ENCODE measurements around the gene VEPH1. TPM values are rescaled to one million over a fixed set of nuclear protein-coding genes. Genes with fewer than 3 reads are reported as not detected.

VEPH1 gene
- total RNA-seq, 1 donor from 2014 or later, result not detected

DNA sequence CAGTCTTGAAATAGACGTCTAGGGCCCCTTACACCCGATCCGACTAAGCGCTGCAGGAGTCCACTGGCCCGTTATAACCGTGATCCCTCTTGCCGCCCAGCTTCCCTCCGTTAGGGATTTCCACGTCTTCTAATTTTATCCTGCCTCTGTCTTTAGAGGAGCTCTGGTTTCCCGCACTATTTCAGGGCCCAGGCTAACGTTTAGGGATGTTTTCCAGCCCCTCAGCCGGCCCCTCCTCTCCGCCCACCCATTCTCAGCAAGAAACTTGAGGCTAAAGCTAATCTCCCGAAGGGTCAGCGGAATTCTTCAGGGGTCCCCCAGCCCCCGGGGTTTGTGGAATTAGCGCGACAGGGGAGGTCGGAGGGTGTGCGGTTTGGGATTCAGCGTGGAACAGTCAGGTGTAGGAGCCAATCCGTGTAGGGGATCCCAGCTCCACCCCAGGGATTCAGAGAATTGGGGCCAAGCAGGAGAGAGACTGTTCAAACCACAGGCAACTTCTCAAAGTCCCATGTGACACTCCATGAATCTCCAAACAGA is 65.0 kb downstream of the VEPH1 start:
- intact Hi-C loops (cut with micrococcal nuclease), result no loop called here

- intact Hi-C loops (cut with micrococcal nuclease), result no loop called here
Measured at GRCh38 chr3:157436583-157437291, 66.5 kb downstream of the VEPH1 start, which contains the start of gene PTX3. Gene PTX3, plus strand, starts transcription at chr3:157436850. Its CDS starts 84 bp downstream, at chr3:157436934.

GRCh38 chr3:157429708-157430107 is 73.5 kb downstream of the VEPH1 start:
- intact Hi-C loops (cut with micrococcal nuclease), result no loop called here

- intact Hi-C loops (cut with micrococcal nuclease), result no loop called here
Measured at GRCh38 chr3:157428853-157429252, 74.4 kb downstream of the VEPH1 start.

DNA sequence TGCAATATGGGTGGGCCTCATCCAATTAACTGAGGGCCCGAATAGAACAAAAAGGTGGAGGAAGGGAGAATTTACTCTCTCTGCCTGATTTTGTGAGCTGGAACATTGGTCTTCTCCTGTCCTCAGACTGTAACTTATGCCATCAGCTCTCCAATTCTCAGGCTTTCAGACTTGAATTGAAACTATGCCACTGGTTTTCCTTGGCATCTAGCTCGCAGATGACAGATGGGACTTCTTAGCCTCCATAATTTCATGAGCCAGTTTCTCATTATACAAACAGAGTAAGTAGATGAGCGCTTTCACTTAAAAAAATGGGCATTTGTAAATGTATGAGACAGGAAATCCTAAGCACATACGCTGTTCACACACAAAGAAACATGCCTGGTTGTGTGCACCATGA is 75.3 kb downstream of the VEPH1 start:
- intact Hi-C loops (cut with micrococcal nuclease), result no loop called here

DNA sequence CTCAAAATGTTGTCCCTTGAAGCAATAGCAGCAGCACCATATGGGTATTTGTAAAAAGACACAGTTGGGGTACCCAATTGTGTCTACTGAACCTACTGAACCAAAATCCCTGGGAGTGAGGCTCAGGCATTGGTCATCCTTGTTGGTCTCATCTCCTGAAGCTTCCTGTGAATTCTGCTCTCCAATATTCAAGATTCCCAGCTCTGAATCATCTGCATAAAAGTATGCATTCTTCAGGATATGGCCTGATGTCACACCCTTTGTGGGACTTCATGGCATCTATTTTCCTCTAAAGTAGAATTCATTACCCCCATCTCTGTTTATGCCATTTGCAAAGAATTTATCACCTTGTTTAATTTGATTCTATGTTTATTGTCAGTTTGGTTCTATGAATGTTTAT is 79.9 kb downstream of the VEPH1 start:
- intact Hi-C loops (cut with micrococcal nuclease), result no loop called here

DNA sequence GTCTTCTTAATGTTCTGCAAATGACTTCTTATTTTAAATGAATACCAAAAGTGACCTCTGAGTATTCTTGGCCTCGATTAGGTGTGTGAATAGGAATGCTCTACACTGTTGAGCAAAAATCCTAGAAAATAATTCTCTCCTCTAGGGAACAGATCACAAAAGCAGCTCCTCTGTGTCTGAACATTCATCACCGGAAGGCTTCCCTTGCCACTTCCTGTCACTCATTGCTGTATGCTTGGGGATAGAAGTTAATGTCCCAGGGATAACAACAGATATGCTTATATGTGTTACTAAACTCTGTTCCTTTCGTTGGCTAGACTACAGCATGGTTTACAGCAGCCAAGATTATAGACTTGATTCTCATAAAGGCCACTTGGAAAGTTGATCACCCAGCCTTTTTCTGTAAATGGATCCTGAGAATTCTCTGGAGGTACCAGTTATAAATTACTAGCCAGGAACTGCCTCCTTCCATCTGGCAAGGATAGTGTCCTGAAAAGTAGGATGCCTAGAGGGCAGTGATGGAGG is 82.5 kb downstream of the VEPH1 start:
- intact Hi-C loops (cut with micrococcal nuclease), result no loop called here

DNA sequence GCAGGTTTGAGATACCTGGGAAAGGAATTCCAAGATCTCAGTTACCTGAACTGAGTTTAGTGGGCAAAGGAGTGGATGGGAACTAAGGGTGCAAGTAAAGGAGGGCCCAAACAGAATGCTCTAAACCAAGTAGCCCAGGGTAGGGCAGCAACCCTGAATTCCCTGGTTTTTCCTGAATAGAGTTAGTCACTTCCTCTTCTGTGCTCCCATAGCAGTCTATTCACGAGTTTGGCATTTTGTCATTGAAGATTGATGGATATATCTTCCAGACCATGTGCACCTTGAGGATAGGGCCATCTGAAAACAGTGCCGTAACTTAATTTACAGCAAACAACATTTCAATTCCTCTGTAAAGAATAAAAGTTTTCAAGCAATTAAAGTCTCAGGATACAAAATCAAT is 85.1 kb downstream of the VEPH1 start:
- intact Hi-C loops (cut with micrococcal nuclease), result no loop called here

DNA sequence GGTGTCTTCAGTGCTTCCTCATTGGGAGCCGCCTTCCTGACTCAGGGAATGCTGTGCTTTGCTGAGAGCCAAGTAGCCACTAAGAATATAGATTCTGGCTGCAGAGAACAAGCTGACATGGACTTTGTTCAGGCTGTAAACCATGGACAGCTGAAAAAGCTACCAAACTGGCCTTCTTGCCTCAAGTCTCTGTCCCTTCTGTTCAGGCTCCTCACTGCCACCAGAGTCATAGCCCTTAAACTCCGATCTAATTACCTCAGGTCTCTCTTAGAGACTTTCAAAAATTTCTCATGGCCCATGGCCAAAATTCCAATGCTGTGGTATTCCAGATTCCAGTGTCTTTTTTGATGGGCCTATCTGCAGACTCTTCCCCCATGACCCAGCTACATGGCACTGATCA is 86.0 kb downstream of the VEPH1 start:
- intact Hi-C loops (cut with micrococcal nuclease), result no loop called here

- intact Hi-C loops (cut with micrococcal nuclease), result no loop called here
Measured at GRCh38 chr3:157416347-157417087, 86.7 kb downstream of the VEPH1 start.

- intact Hi-C loops (cut with micrococcal nuclease), result no loop called here
Measured at GRCh38 chr3:157414861-157415260, 88.4 kb downstream of the VEPH1 start.

DNA sequence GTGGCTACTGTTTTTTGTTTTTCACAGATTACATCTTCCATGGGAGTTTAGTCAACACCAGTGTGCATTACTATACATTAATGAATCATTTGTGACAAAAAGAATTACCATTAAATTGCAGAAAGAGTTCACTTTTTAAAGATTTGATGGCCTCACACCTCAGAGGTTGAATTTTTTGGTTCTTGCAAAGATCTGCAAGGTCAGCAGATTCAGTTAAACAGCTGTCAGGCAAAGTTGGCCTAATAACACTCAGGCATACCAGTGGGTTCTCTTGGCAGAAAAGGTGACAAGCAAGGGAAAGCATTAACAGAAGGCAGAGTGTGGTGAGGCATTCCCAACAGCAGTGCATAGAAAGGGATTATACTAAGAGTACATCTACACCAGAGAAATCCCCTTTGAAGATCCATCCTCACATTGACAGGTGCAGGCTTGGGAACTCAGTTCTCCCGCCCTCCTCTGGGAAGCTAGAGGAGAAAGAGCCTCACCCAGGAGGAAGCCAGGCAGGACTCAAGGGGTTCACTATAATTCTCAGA is 90.8 kb downstream of the VEPH1 start:
- intact Hi-C loops (cut with micrococcal nuclease), result no loop called here

GRCh38 chr3:157410945-157411344 is 92.3 kb downstream of the VEPH1 start:
- intact Hi-C loops (cut with micrococcal nuclease), result no loop called here

DNA sequence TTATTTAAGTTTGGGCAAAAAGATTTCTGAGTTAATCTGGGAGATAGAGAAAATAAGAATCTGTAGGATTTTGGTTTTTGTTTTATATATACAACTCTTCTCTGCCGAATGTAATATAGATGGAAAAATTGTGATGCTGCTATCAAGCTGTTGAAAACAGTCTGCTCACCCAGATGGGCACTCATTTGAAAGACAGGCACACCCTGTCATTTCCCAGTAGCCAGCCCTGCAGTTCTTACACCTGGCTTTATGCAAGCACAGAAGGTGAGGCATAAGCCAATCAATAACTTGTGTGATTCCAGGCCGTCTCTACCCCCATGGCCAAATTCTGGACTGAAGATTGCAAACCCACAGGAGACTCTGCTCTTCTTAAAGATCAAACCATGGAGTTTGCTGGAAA is 93.7 kb downstream of the VEPH1 start:
- intact Hi-C loops (cut with micrococcal nuclease), result no loop called here

DNA sequence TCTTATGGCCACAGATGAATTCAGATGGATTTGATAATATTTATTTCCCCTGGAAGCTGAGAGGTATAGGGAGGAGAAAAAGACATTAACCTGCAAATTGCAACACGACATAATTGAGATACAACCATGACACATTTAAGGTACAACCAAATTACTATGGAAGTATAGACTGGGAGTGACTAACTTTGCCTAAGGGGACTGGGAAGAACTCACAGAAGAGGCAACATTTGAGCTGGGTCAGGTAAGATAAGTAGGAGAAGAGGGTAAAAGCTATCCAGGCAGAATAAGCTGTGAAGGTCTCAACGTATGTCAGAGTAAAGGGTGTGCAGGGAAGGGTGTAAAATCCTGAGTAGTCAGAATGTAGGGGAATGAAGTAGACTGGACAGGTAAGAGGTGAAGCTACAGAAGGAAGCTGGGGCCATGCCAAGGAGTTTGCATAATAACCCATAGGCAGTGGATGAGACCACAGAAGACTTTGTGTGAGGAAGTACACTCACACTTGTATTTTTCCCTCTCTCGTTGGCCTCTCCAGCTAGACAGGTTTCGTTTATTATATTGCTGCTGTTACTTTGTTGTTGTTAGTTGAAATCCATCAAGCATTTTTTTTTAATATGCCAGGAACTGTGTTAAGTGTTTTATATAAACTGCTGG is 94.6 kb downstream of the VEPH1 start:
- intact Hi-C loops (cut with micrococcal nuclease), result no loop called here

- intact Hi-C loops (cut with micrococcal nuclease), result no loop called here
Measured at GRCh38 chr3:157407769-157408168, 95.4 kb downstream of the VEPH1 start.

DNA sequence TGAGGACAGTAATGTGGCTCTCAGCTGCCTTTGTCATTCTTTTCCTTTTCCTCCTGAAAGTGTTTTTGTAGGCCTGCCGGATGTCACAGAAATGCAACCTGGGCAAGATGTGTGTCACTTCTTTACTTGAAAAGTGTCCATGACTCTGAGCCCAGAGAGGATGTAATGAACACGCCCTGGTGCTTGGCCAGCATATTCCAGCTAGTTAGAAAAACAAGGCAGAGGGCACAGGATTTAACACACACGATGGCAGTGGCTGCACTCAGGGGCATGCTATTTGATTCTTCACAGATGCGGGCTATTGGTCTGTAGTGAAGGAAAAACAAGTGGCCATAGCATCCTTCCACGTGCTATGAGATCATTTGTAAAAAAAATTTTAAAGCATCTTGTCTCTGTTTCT is 96.8 kb downstream of the VEPH1 start:
- intact Hi-C loops (cut with micrococcal nuclease), result no loop called here

DNA sequence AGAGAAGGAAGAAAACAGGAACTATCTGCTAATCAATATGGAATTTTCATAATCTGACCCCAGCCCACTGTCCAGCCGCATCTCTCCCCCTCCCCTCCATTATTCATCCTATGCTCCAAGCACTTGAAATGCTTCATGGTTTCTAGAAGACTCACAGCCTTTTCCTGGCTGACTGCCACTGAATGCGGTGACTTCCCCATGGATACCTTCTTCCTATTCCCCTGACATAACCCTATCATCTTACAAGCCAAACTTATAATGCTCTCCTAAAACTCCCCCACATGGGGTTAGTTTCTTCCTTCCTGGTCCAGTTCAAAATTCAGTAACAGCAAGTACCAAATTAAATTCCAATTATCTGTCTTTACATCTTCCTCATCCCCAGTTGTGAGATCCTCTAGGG is 97.8 kb downstream of the VEPH1 start:
- intact Hi-C loops (cut with micrococcal nuclease), result no loop called here

DNA sequence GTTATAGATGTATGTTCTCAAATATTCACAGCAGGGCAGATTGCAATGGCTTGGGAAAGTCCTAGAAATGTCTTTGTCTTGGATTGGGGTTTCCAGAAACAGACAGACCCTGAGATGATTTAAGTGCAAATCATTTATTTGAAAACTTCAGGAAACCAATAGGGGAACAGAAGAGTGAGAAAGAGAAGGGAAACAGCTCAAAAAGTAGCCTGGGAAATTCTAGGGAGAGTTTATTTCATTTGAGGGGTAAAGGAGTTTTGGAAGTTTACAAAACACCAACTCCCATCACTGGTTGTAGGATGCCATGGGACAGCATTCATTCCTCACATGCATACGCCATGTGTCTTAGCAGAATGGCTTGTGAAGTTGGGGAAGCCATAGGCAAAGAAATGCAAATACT is 98.8 kb downstream of the VEPH1 start:
- intact Hi-C loops (cut with micrococcal nuclease), result no loop called here

- intact Hi-C loops (cut with micrococcal nuclease), result no loop called here
Measured at GRCh38 chr3:157398598-157398997, 104.6 kb downstream of the VEPH1 start.

DNA sequence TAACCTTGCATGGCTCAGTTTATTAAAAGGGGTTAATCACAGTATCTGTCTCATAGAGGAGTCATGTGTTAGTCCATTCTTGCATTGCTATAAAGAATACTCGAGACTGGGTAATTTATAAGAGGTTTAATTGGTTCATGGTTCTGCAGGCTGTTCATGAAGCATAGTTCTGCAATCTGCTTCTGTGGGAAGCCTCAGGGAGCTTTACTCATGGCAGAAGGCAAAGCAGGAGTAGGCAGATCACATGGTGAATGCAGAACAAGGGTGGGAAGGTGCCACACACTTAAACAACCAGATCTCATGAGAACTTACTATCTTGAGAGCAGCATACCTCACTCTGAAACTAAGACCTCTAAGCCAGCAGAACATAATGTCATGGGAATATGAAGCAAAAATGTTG is 108.8 kb downstream of the VEPH1 start:
- intact Hi-C loops (cut with micrococcal nuclease), result no loop called here

GRCh38 chr3:157393113-157393512 is 110.1 kb downstream of the VEPH1 start:
- intact Hi-C loops (cut with micrococcal nuclease), result no loop called here

Measured in T-helper 2 cell treated with Interferon-gamma antibody and Interleukin-4, amounts not matched to agents 100 ng/mL and 5 ng/mL, for 36 hours (primary cell).